ENCODE data around the gene MMUT.

DNA sequence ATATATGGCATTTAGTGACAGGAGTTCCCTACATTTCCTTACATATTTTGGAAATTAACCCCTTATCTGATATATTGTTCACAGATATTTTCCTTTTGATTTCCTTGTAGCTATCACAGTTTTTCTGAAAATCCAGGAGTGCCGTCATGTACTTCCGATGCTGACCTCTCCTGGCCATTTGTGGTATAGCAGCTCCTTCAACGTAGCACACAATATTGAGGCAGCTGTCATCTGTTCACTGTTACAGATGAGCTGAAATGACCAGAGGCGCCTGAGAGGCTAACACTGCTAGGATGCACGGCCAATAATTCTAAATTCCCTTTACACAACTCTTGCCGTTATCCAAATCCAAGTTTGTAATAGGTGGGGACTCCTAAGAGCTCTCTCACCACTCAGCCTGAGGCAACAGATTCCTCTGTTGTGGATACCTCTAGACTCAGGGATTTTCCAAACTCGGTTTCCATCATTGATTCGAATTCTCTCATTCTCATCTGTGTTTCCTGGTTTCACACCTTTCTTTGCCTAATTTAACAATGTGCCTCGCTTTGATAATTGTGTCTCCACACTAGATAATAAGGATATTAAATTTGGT, 53.0 kb downstream of the MMUT start:
- no peak for TF ChIP-seq EZH2 (IDR thresholded peaks at IDR 0.05; ENCODE audit: insufficient read depth, low read length)
- TF ChIP-seq, protein P1, sequence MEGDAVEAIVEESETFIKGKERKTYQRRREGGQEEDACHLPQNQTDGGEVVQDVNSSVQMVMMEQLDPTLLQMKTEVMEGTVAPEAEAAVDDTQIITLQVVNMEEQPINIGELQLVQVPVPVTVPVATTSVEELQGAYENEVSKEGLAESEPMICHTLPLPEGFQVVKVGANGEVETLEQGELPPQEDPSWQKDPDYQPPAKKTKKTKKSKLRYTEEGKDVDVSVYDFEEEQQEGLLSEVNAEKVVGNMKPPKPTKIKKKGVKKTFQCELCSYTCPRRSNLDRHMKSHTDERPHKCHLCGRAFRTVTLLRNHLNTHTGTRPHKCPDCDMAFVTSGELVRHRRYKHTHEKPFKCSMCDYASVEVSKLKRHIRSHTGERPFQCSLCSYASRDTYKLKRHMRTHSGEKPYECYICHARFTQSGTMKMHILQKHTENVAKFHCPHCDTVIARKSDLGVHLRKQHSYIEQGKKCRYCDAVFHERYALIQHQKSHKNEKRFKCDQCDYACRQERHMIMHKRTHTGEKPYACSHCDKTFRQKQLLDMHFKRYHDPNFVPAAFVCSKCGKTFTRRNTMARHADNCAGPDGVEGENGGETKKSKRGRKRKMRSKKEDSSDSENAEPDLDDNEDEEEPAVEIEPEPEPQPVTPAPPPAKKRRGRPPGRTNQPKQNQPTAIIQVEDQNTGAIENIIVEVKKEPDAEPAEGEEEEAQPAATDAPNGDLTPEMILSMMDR (IDR thresholded peaks at IDR 0.05; ENCODE audit: insufficient read depth, low read depth, low read length) = peak; percentile 94
